Kidney (tissue), 14 donors: ENCODE measurements around the gene TBX15. TPM values are rescaled to one million over a fixed set of nuclear protein-coding genes. Genes with fewer than 3 reads are reported as not detected.

Source experiments
- DNase-seq, 5 donors: peaks; one replicate each; pipeline ENCODE4 v3.0.0-alpha.2; 2013 to 2020
- FAIRE-seq: peaks from 2 replicates; lab custom pipeline; 2012; peaks lifted over from hg19 to GRCh38; lab: Jason Lieb, UNC
- H3K27ac ChIP-seq, 2 donors: one replicate each; pipeline ENCODE4 v1.7.0; 2013; ENCODE audit warnings: low read depth in 2 of 2, low read length in 2 of 2, inconsistent platforms in 1 of 2
- H3K27me3 ChIP-seq: one replicate; pipeline ENCODE4 v1.7.1; 2013; ENCODE audit warnings: low read length, inconsistent platforms; ENCODE audit not compliant: control insufficient read depth, insufficient read depth
- H3K36me3 ChIP-seq, 3 donors: one replicate each; pipeline versions ENCODE4 v1.7.0 to v1.7.1; 2013; ENCODE audit warnings: low read length in 3 of 3, control low read depth in 1 of 3, inconsistent platforms in 1 of 3; ENCODE audit not compliant: insufficient read depth in 3 of 3, control insufficient read depth in 2 of 3
- H3K4me1 ChIP-seq, 3 donors: one replicate each; pipeline versions ENCODE4 v1.7.0 to v1.7.1; 2013; ENCODE audit warnings: low read length in 3 of 3, inconsistent platforms in 1 of 3, low read depth in 1 of 3; ENCODE audit not compliant: control insufficient read depth in 2 of 3, insufficient read depth in 2 of 3
- H3K4me3 ChIP-seq, 3 donors: one replicate each; pipeline versions ENCODE4 v1.7.0 to v1.8.1; 2013; ENCODE audit warnings: low read length in 3 of 3, control low read depth in 1 of 3, inconsistent platforms in 1 of 3
- H3K9ac ChIP-seq, 3 donors: one replicate each; pipeline versions ENCODE4 v1.7.0 to v1.7.1; 2013; ENCODE audit warnings: low read length in 3 of 3, control low read depth in 1 of 3, inconsistent platforms in 1 of 3
- H3K9me3 ChIP-seq, 3 donors: one replicate each; pipeline versions ENCODE4 v1.7.0 to v1.7.1; 2013; ENCODE audit warnings: low read length in 3 of 3, control low read depth in 1 of 3, inconsistent platforms in 1 of 3; ENCODE audit not compliant: control insufficient read depth in 2 of 3, insufficient read depth in 1 of 3
- intact Hi-C: fragments of 100-400 bp; cut with DNase I; formaldehyde crosslinking; loops from one replicate; pipeline ENCODE4 v1.11.1; 2022
- polyA plus RNA-seq: library from polyadenylated mRNA; stranded (reverse); fragments of 350-450 nt; fragmentation: Illumina TruSeq; extraction: RNeasy Lipid Tissue Mini Kit (QIAGEN cat#74804); gene quantifications from one replicate; pipeline ENCODE4 v1.2.3, GENCODE V29; 2014; ENCODE audit warnings: low read depth, low replicate concordance; ENCODE audit not compliant: insufficient read depth
- total RNA-seq: library from RNA; stranded (reverse); fragmentation: NEBNext Ultra II Directional; extraction: Animal tissue kit (Norgen Biotek cat#: 25700); gene quantifications from one replicate; pipeline ENCODE4 v1.2.1, GENCODE V29; 2021
- TF ChIP-seq, protein P1 (sequence below): IDR thresholded peaks from 3 replicates; pipeline ENCODE4 v1.5.1; 2012; ENCODE audit warnings: mild to moderate bottlenecking, moderate library complexity, borderline replicate concordance; ENCODE audit not compliant: insufficient read depth; ENCODE audit errors: extremely low read depth
- donor health status: control.
- donor health status: control.
- donor health status: control.
- donor health status: control.
- donor health status: control.
- donor health status: DM: yes; HTN: yes; CAD: no.
- donor health status: Normal renal cell carcinoma (clear cell type).

Gene TBX15
- total and polyA plus RNA-seq, 2 donors from 2014 or later, result 0.82 TPM; not detected in 1

DNA sequence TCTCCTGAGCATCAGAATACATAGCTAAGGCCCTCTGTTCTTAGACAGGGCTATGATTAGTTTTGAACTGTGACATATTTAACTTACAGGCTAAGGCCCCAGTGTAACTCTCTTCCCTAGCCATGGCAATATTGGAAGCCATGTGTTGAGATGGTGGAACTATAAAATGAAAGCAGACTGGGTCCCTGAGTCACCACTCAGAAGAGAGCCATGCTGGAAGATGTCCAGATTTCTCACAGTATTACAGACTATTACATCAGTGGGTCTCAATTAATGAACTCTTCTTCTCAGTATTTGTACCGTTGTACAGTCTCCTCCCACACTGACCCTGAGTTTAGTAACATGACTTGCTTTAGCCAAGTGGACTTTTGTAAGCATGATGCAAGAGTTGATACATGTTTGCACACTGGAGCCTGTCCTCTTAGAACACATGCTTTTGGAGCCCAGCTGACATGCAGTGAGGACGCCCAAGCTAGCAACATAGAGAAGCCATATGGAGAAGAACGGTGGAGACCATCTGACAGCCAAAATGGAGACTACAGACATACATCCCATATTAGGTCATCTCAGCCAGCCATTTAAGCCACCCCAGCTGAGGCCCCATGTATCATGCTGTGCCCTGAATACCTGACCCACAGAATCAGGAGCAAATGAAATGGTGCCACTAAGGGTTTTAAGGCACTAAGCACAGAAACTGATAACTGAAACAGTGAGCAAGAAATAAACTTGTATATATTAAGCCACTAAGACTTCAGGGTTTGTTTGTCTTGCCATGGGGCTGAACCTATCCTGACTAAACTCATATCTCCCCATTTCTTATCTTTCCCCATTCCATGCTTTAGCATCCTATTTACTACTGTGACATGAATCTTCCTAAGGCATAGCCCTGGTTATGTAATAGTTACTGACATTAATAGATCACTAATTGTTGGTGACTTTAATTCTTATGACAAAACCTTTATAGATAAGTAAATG lies 24.4 kb downstream of the TBX15 start:
- Histone ChIP-seq H3K27me3 (no peaks in the 10 kb centered on the region), H3K4me3 (no peak overlapping the region), H3K36me3 (no peaks in the 10 kb centered on the region), H3K27ac (no peak overlapping the region), H3K9me3 (no peaks in the 10 kb centered on the region), H3K9ac (no peak overlapping the region), H3K4me1 (peaks cover 0 to 5% (median 2%) of the 10 kb centered on the region in 3 donors)
- TF ChIP-seq, protein P1, sequence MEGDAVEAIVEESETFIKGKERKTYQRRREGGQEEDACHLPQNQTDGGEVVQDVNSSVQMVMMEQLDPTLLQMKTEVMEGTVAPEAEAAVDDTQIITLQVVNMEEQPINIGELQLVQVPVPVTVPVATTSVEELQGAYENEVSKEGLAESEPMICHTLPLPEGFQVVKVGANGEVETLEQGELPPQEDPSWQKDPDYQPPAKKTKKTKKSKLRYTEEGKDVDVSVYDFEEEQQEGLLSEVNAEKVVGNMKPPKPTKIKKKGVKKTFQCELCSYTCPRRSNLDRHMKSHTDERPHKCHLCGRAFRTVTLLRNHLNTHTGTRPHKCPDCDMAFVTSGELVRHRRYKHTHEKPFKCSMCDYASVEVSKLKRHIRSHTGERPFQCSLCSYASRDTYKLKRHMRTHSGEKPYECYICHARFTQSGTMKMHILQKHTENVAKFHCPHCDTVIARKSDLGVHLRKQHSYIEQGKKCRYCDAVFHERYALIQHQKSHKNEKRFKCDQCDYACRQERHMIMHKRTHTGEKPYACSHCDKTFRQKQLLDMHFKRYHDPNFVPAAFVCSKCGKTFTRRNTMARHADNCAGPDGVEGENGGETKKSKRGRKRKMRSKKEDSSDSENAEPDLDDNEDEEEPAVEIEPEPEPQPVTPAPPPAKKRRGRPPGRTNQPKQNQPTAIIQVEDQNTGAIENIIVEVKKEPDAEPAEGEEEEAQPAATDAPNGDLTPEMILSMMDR, result no peak
- intact Hi-C loops, result no loop called here
- FAIRE-seq, result no peak
- DNase-seq, result no peak

DNA sequence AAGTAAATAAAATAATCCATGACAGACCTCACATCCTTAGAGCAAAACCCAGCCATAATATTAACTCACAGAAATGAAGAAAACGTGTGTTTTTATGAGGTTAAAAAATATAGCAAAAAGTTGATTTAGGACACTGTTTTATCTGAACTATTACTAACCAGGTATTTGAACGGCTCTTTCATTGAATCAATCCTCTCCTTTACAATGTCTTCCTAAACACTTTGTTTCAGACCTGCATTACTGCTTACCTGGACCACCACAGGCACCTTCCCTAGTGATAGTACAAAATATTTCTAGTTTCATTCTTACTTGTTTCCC lies 25.0 kb downstream of the TBX15 start:
- no peak overlapping the region for H3K27ac ChIP-seq
- no peaks in the 10 kb centered on the region for H3K36me3 ChIP-seq
- H3K4me1 ChIP-seq, result peaks cover 0 to 5% (median 2%) of the 10 kb centered on the region in 3 donors
- H3K9ac ChIP-seq, result no peak overlapping the region
- intact Hi-C loops, result no loop called here
- no peak overlapping the region for H3K4me3 ChIP-seq
- FAIRE-seq, result no peak
- no peaks in the 10 kb centered on the region for H3K9me3 ChIP-seq
- no peaks in the 10 kb centered on the region for H3K27me3 ChIP-seq
- no peak for DNase-seq
- TF ChIP-seq, protein P1, result no peak

DNA sequence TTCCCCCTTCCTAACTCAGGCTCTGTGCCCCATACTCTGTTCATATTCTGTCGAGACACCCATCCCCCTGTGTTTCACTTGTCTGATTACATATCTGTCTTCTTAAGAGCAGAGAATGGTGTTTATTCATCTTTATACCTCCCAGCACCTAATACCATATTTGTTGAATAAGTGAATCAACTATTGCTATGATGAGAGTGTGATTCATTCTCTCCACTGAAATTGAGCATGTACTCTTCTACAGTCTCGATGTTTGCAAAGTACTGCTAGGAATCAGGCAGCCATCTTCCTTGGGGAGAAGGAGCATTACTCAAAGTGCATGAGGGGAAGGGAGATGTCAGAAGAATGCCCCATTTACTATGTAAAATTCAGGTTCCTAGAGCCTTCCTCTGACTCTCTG lies 27.0 kb downstream of the TBX15 start:
- no peak for FAIRE-seq
- TF ChIP-seq, protein P1, result no peak
- H3K9ac ChIP-seq, result no peak overlapping the region
- H3K4me3 ChIP-seq, result no peak overlapping the region
- no peaks in the 10 kb centered on the region for H3K9me3 ChIP-seq
- H3K27me3 ChIP-seq, result no peaks in the 10 kb centered on the region
- no peak overlapping the region for H3K27ac ChIP-seq
- intact Hi-C loops, result no loop called here
- peaks cover 0 to 5% (median 2%) of the 10 kb centered on the region in 3 donors for H3K4me1 ChIP-seq
- no peak for DNase-seq
- H3K36me3 ChIP-seq, result no peaks in the 10 kb centered on the region
